ENCODE measurements around the gene SCUBE2.

Gene SCUBE2

GRCh38 chr11:9091044-9091922 lies at the start of gene SCUBE2:
TSS of gene SCUBE2 (minus strand) at chr11:9091599. CDS start at chr11:9091528, 71 bp downstream.
- H3K27ac ChIP-seq: no peak within 1 kb of the TSS
- DNase-seq (ENCODE audit: low read depth, low spot score): no peak
- H3K4me3 ChIP-seq: no peak within 1 kb of the TSS
- no peaks in the 10 kb centered on the region for H3K9me3 ChIP-seq (ENCODE audit: low read depth, low read length)
- H3K9ac ChIP-seq (ENCODE audit: insufficient read length): no peak within 1 kb of the TSS
- no peaks in the 10 kb centered on the region for H3K36me3 ChIP-seq (ENCODE audit: insufficient read depth, low read length)
- TF ChIP-seq EZH2 (IDR thresholded peaks at IDR 0.05) (no peak), FOXP2 (optimal IDR thresholded peaks at IDR 0.05; ENCODE audit: control extremely low read depth, extremely low read length, insufficient read depth) (no peak), POLR2AphosphoS5 (IDR thresholded peaks at IDR 0.05; ENCODE audit: borderline replicate concordance, low read depth, low read length) (no peak)

- no peak for TF ChIP-seq FOXP2 (optimal IDR thresholded peaks at IDR 0.05; ENCODE audit: control extremely low read depth, extremely low read length, insufficient read depth)
- TF ChIP-seq POLR2AphosphoS5 (IDR thresholded peaks at IDR 0.05; ENCODE audit: borderline replicate concordance, low read depth, low read length): no peak
- TF ChIP-seq EZH2 (IDR thresholded peaks at IDR 0.05): no peak
- no peak for DNase-seq (ENCODE audit: low read depth, low spot score)
- H3K27ac ChIP-seq: no peak overlapping the region
- H3K9me3 ChIP-seq (ENCODE audit: low read depth, low read length): no peaks in the 10 kb centered on the region
- no peak overlapping the region for H3K4me3 ChIP-seq
- no peak overlapping the region for H3K9ac ChIP-seq (ENCODE audit: insufficient read length)
- H3K36me3 ChIP-seq (ENCODE audit: insufficient read depth, low read length): peaks cover 74% of the 10 kb centered on the region
Measured at GRCh38 chr11:9141186-9141585, 49.8 kb upstream of the SCUBE2 start.

GRCh38 chr11:9139628-9140357 lies 48.4 kb upstream of the SCUBE2 start:
- TF ChIP-seq POLR2AphosphoS5 (IDR thresholded peaks at IDR 0.05; ENCODE audit: borderline replicate concordance, low read depth, low read length): no peak
- TF ChIP-seq EZH2 (IDR thresholded peaks at IDR 0.05): no peak
- TF ChIP-seq FOXP2 (optimal IDR thresholded peaks at IDR 0.05; ENCODE audit: control extremely low read depth, extremely low read length, insufficient read depth): no peak
- H3K36me3 ChIP-seq (ENCODE audit: insufficient read depth, low read length): peaks cover 61% of the 10 kb centered on the region
- no peak overlapping the region for H3K4me3 ChIP-seq
- no peak overlapping the region for H3K27ac ChIP-seq
- no peak overlapping the region for H3K9ac ChIP-seq (ENCODE audit: insufficient read length)
- H3K9me3 ChIP-seq (ENCODE audit: low read depth, low read length): no peaks in the 10 kb centered on the region
- no peak for DNase-seq (ENCODE audit: low read depth, low spot score)

GRCh38 chr11:9138612-9139579 lies 47.5 kb upstream of the SCUBE2 start:
- TF ChIP-seq POLR2AphosphoS5 (IDR thresholded peaks at IDR 0.05; ENCODE audit: borderline replicate concordance, low read depth, low read length): no peak
- Histone ChIP-seq H3K27ac (no peak overlapping the region), H3K9ac (ENCODE audit: insufficient read length) (no peak overlapping the region), H3K4me3 (no peak overlapping the region), H3K36me3 (ENCODE audit: insufficient read depth, low read length) (peaks cover 54% of the 10 kb centered on the region), H3K9me3 (ENCODE audit: low read depth, low read length) (no peaks in the 10 kb centered on the region)
- DNase-seq (ENCODE audit: low read depth, low spot score): no peak

GRCh38 chr11:9138133-9138453 lies 46.7 kb upstream of the SCUBE2 start:
- Histone ChIP-seq H3K9me3 (ENCODE audit: low read depth, low read length) (no peaks in the 10 kb centered on the region), H3K9ac (ENCODE audit: insufficient read length) (no peak overlapping the region), H3K4me3 (no peak overlapping the region), H3K36me3 (ENCODE audit: insufficient read depth, low read length) (peaks cover 47% of the 10 kb centered on the region), H3K27ac (no peak overlapping the region)
- DNase-seq (ENCODE audit: low read depth, low spot score): no peak
- no peak for TF ChIP-seq FOXP2 (optimal IDR thresholded peaks at IDR 0.05; ENCODE audit: control extremely low read depth, extremely low read length, insufficient read depth)
- no peak for TF ChIP-seq EZH2 (IDR thresholded peaks at IDR 0.05)

GRCh38 chr11:9137293-9138132 lies 46.1 kb upstream of the SCUBE2 start:
- Histone ChIP-seq H3K36me3 (ENCODE audit: insufficient read depth, low read length) (peaks cover 42% of the 10 kb centered on the region), H3K9ac (ENCODE audit: insufficient read length) (no peak overlapping the region), H3K4me3 (no peak overlapping the region), H3K27ac (no peak overlapping the region), H3K9me3 (ENCODE audit: low read depth, low read length) (no peaks in the 10 kb centered on the region)
- TF ChIP-seq FOXP2 (optimal IDR thresholded peaks at IDR 0.05; ENCODE audit: control extremely low read depth, extremely low read length, insufficient read depth) (no peak), POLR2AphosphoS5 (IDR thresholded peaks at IDR 0.05; ENCODE audit: borderline replicate concordance, low read depth, low read length) (no peak)
- DNase-seq (ENCODE audit: low read depth, low spot score): no peak

GRCh38 chr11:9136741-9137140 lies 45.3 kb upstream of the SCUBE2 start:
- DNase-seq (ENCODE audit: low read depth, low spot score): no peak
- H3K9me3 ChIP-seq (ENCODE audit: low read depth, low read length): no peaks in the 10 kb centered on the region
- no peak overlapping the region for H3K4me3 ChIP-seq
- H3K36me3 ChIP-seq (ENCODE audit: insufficient read depth, low read length): peaks cover 34% of the 10 kb centered on the region
- TF ChIP-seq FOXP2 (optimal IDR thresholded peaks at IDR 0.05; ENCODE audit: control extremely low read depth, extremely low read length, insufficient read depth): no peak
- no peak for TF ChIP-seq EZH2 (IDR thresholded peaks at IDR 0.05)
- no peak for TF ChIP-seq POLR2AphosphoS5 (IDR thresholded peaks at IDR 0.05; ENCODE audit: borderline replicate concordance, low read depth, low read length)
- no peak overlapping the region for H3K27ac ChIP-seq
- H3K9ac ChIP-seq (ENCODE audit: insufficient read length): no peak overlapping the region

Measured in SK-N-MC (cell line).